ENCODE results near the gene ZNF394.

- no peak for TF ChIP-seq CTCF (conservative IDR thresholded peaks at IDR 0.05; ENCODE audit: low read length)
- TF ChIP-seq EZH2phosphoT487 (IDR thresholded peaks at IDR 0.05; ENCODE audit: borderline replicate concordance, low read depth, low read length): no peak
These were observed 48.1 kb downstream of the ZNF394 start for GRCh38 chr7:99451936-99452335.

Data from OCI-LY7 (cell line).